Measurements from ENCODE around the gene ARHGAP6. TPM values are rescaled to one million over a fixed set of nuclear protein-coding genes. Genes with fewer than 3 reads are reported as not detected.

The ARHGAP6 gene
- total RNA-seq, 3 donors from 2014 or later, result 10.1 to 32.6 (median 14.7) TPM

- H3K27ac ChIP-seq, result no peak overlapping the region
- no peak for TF ChIP-seq CTCF (IDR thresholded peaks at IDR 0.05)
- no peak for TF ChIP-seq POLR2A (IDR thresholded peaks at IDR 0.05)
- H3K9me3 ChIP-seq, result no peaks in the 10 kb centered on the region
- peaks cover 0 to 24% of the 10 kb centered on the region in 2 donors for H3K27me3 ChIP-seq
- H3K4me1 ChIP-seq, result no peaks in the 10 kb centered on the region
- intact Hi-C loops (cut with DNase I; ENCODE audit: low total_unique reads), result no loop called here
- no peak overlapping the region for H3K4me3 ChIP-seq
- no peak for DNase-seq (ENCODE audit: low spot score in 2 of 2)
- no peaks in the 10 kb centered on the region for H3K36me3 ChIP-seq
Observed at GRCh38 chrX:11189097-11189496, 476.6 kb downstream of the ARHGAP6 start.

GRCh38 chrX:11188664-11189063, 477.1 kb downstream of the ARHGAP6 start:
- Histone ChIP-seq H3K4me1 (no peaks in the 10 kb centered on the region), H3K27ac (no peak overlapping the region), H3K4me3 (no peak overlapping the region), H3K9me3 (no peaks in the 10 kb centered on the region), H3K27me3 (peaks cover 0 to 27% of the 10 kb centered on the region in 2 donors), H3K36me3 (no peaks in the 10 kb centered on the region)
- intact Hi-C loops (cut with DNase I; ENCODE audit: low total_unique reads), result no loop called here
- DNase-seq (ENCODE audit: low spot score in 2 of 2), result no peak
- TF ChIP-seq POLR2AphosphoS5 (IDR thresholded peaks at IDR 0.05) (no peak), POLR2A (IDR thresholded peaks at IDR 0.05) (no peak), CTCF (IDR thresholded peaks at IDR 0.05) (no peak)

- no peaks in the 10 kb centered on the region for H3K36me3 ChIP-seq
- intact Hi-C loops (cut with DNase I; ENCODE audit: low total_unique reads), result no loop called here
Observed at GRCh38 chrX:11187001-11187400, 478.7 kb downstream of the ARHGAP6 start.

GRCh38 chrX:11185861-11186260, 479.9 kb downstream of the ARHGAP6 start:
- DNase-seq (ENCODE audit: low spot score in 2 of 2), result no peak
- intact Hi-C loops (cut with DNase I; ENCODE audit: low total_unique reads), result no loop called here
- Histone ChIP-seq H3K4me3 (no peak overlapping the region), H3K9me3 (no peaks in the 10 kb centered on the region), H3K36me3 (no peaks in the 10 kb centered on the region), H3K27me3 (peaks cover 0 to 23% of the 10 kb centered on the region in 2 donors), H3K4me1 (no peaks in the 10 kb centered on the region), H3K27ac (no peak overlapping the region)
- TF ChIP-seq POLR2A (IDR thresholded peaks at IDR 0.05) (no peak), POLR2AphosphoS5 (IDR thresholded peaks at IDR 0.05) (no peak), CTCF (IDR thresholded peaks at IDR 0.05) (no peak)

More at GRCh38 chrX:11187001-11187400, 478.7 kb downstream of the ARHGAP6 start:
- Histone ChIP-seq H3K27me3 (peaks cover 0 to 29% of the 10 kb centered on the region in 2 donors), H3K9me3 (no peaks in the 10 kb centered on the region), H3K4me1 (no peaks in the 10 kb centered on the region), H3K4me3 (no peak overlapping the region), H3K27ac (no peak overlapping the region)
- TF ChIP-seq POLR2A (IDR thresholded peaks at IDR 0.05), result no peak
- TF ChIP-seq CTCF (IDR thresholded peaks at IDR 0.05), result no peak
- TF ChIP-seq POLR2AphosphoS5 (IDR thresholded peaks at IDR 0.05), result no peak
- DNase-seq (ENCODE audit: low spot score in 2 of 2), result no peak

- no peaks in the 10 kb centered on the region for H3K9me3 ChIP-seq
- H3K36me3 ChIP-seq, result no peaks in the 10 kb centered on the region
- no peaks in the 10 kb centered on the region for H3K4me1 ChIP-seq
- TF ChIP-seq CTCF (IDR thresholded peaks at IDR 0.05) (no peak), POLR2AphosphoS5 (IDR thresholded peaks at IDR 0.05) (no peak), POLR2A (IDR thresholded peaks at IDR 0.05) (no peak)
- no peak overlapping the region for H3K4me3 ChIP-seq
- H3K27me3 ChIP-seq, result peaks cover 0 to 32% of the 10 kb centered on the region in 2 donors
- intact Hi-C loops (cut with DNase I; ENCODE audit: low total_unique reads), result no loop called here
- no peak overlapping the region for H3K27ac ChIP-seq
- no peak for DNase-seq (ENCODE audit: low spot score in 2 of 2)
Observed at GRCh38 chrX:11180571-11180970, 485.1 kb downstream of the ARHGAP6 start.
